OCI-LY3 (cell line): Measurements from ENCODE around the gene DMRT1.

Experiments
- H2AFZ ChIP-seq: fragments of 200-600, 300-600 bp; shearing (Covaris generic); 2 replicates; pipeline ENCODE4 v1.6.0; 2014; ENCODE audit warnings: antibody characterized with exemption, low read depth, low read length
- H3K27ac ChIP-seq: fragments of 200-600, 300-600 bp; sonication (generic); 2 replicates; pipeline ENCODE4 v1.5.1; 2014; ENCODE audit warnings: mild to moderate bottlenecking, low read length, moderate library complexity, mixed read lengths
- H3K27me3 ChIP-seq: fragments of 200-600, 300-600 bp; sonication (generic); 2 replicates; pipeline ENCODE4 v1.6.1; 2014; ENCODE audit warnings: low read depth, low read length, mixed read lengths
- H3K36me3 ChIP-seq: fragments of 200-600, 300-600 bp; sonication (generic); replicated peaks from 2 replicates; pipeline ENCODE3; 2014; ENCODE audit warnings: low read depth, low read length, mixed read lengths
- H3K4me1 ChIP-seq: fragments of 300-600, 200-600 bp; sonication (generic); 2 replicates; pipeline ENCODE4 v1.6.1; 2014; ENCODE audit warnings: low read length, mixed read lengths
- H3K4me2 ChIP-seq: fragments of 200-600, 300-600 bp; sonication (generic); 2 replicates; pipeline ENCODE4 v1.6.1; 2014; ENCODE audit warnings: low read length, mixed read lengths
- H3K4me3 ChIP-seq: fragments of 300-600, 200-600 bp; sonication (generic); 2 replicates; pipeline ENCODE4 v1.5.1; 2014; ENCODE audit warnings: antibody characterized with exemption, mild to moderate bottlenecking, low read length, moderate library complexity
- H3K79me2 ChIP-seq: fragments of 300-600, 200-600 bp; shearing (Covaris generic); 2 replicates; pipeline ENCODE4 v1.6.1; 2014; ENCODE audit warnings: mild to moderate bottlenecking, low read length, mixed read lengths
- H3K9ac ChIP-seq: fragments of 300-600, 200-600 bp; shearing (Covaris generic); 2 replicates; pipeline ENCODE4 v1.6.0; 2014; ENCODE audit warnings: mild to moderate bottlenecking, low read length, moderate library complexity
- H3K9me3 ChIP-seq: fragments of 200-600, 300-600 bp; shearing (Covaris generic); 2 replicates; pipeline ENCODE4 v1.6.1; 2014; ENCODE audit warnings: low read length, mixed read lengths; ENCODE audit not compliant: insufficient read depth
- H4K20me1 ChIP-seq: fragments of 200-600, 300-600 bp; sonication (generic); 2 replicates; pipeline ENCODE4 v1.6.1; 2016; ENCODE audit warnings: low read length, mixed read lengths; ENCODE audit not compliant: insufficient read depth
- CTCF ChIP-seq: fragments of 200-600, 300-600 bp; sonication (generic); IDR thresholded peaks from 2 replicates; pipeline ENCODE4 v1.5.1; 2014; ENCODE audit warnings: antibody characterized with exemption, low read length, low read depth
- EZH2phosphoT487 ChIP-seq: fragments of 200-600 bp; shearing (Covaris generic); IDR thresholded peaks from 2 replicates; pipeline ENCODE4 v1.6.1; 2018; ENCODE audit warnings: antibody characterized with exemption, mixed run types, low read depth

Gene DMRT1

GRCh38 chr9:973295-973834 is 131.9 kb downstream of the DMRT1 start:
- Histone ChIP-seq H3K9ac (no peak overlapping the region), H3K79me2 (no peaks in the 10 kb centered on the region), H3K36me3 (no peaks in the 10 kb centered on the region), H4K20me1 (no peaks in the 10 kb centered on the region), H3K4me1 (peaks cover 6% of the 10 kb centered on the region; the same call in 1 of the 2 replicates), H2AFZ (no peak overlapping the region), H3K4me2 (no peak overlapping the region), H3K4me3 (no peak overlapping the region), H3K27ac (no peak overlapping the region), H3K9me3 (no peaks in the 10 kb centered on the region), H3K27me3 (no peaks in the 10 kb centered on the region)
- no peak for TF ChIP-seq EZH2phosphoT487
- TF ChIP-seq CTCF: no peak

- H3K4me3 ChIP-seq: no peak overlapping the region
- H3K27me3 ChIP-seq: peaks cover 6% of the 10 kb centered on the region
Observed at GRCh38 chr9:974031-974995, 132.8 kb downstream of the DMRT1 start.

GRCh38 chr9:974996-975739 is 133.7 kb downstream of the DMRT1 start:
- H2AFZ ChIP-seq: no peak overlapping the region
- no peak overlapping the region for H3K9ac ChIP-seq
- no peaks in the 10 kb centered on the region for H3K36me3 ChIP-seq
- no peaks in the 10 kb centered on the region for H3K4me1 ChIP-seq
- H3K9me3 ChIP-seq: no peaks in the 10 kb centered on the region
- H3K27me3 ChIP-seq: peaks cover 14% of the 10 kb centered on the region
- H3K79me2 ChIP-seq: no peaks in the 10 kb centered on the region
- TF ChIP-seq EZH2phosphoT487 (no peak), CTCF (no peak)
- no peak overlapping the region for H3K4me3 ChIP-seq
- H3K4me2 ChIP-seq: no peak overlapping the region
- H4K20me1 ChIP-seq: no peaks in the 10 kb centered on the region
- no peak overlapping the region for H3K27ac ChIP-seq

More at GRCh38 chr9:974031-974995, 132.8 kb downstream of the DMRT1 start:
- Histone ChIP-seq H3K4me2 (no peak overlapping the region), H3K79me2 (no peaks in the 10 kb centered on the region), H4K20me1 (no peaks in the 10 kb centered on the region), H3K27ac (no peak overlapping the region), H3K9ac (no peak overlapping the region), H2AFZ (no peak overlapping the region), H3K9me3 (no peaks in the 10 kb centered on the region), H3K36me3 (no peaks in the 10 kb centered on the region), H3K4me1 (no peaks in the 10 kb centered on the region)
- no peak for TF ChIP-seq EZH2phosphoT487
- no peak for TF ChIP-seq CTCF

GRCh38 chr9:975740-976257 is 134.3 kb downstream of the DMRT1 start:
- H3K4me3 ChIP-seq: no peak overlapping the region
- no peak overlapping the region for H2AFZ ChIP-seq
- H3K79me2 ChIP-seq: no peaks in the 10 kb centered on the region
- H3K27me3 ChIP-seq: peaks cover 17% of the 10 kb centered on the region
- no peaks in the 10 kb centered on the region for H4K20me1 ChIP-seq
- no peaks in the 10 kb centered on the region for H3K36me3 ChIP-seq
- H3K4me2 ChIP-seq: no peak overlapping the region
- H3K9ac ChIP-seq: no peak overlapping the region
- TF ChIP-seq CTCF (no peak), EZH2phosphoT487 (no peak)
- no peaks in the 10 kb centered on the region for H3K9me3 ChIP-seq
- no peak overlapping the region for H3K27ac ChIP-seq
- H3K4me1 ChIP-seq: no peaks in the 10 kb centered on the region
